Globus pallidus (tissue), 1 donor: ENCODE data around the gene COMMD9.
"Not testable (repeated sequence)": the region's sequence is repeated elsewhere in the genome, so short reads cannot be mapped to it uniquely, and the experiment has no call there.

Source experiments
- DNase-seq: peaks from one replicate; pipeline ENCODE4 v3.0.0-alpha.2; 2015; ENCODE audit warnings: low spot score

COMMD9 gene

DNA sequence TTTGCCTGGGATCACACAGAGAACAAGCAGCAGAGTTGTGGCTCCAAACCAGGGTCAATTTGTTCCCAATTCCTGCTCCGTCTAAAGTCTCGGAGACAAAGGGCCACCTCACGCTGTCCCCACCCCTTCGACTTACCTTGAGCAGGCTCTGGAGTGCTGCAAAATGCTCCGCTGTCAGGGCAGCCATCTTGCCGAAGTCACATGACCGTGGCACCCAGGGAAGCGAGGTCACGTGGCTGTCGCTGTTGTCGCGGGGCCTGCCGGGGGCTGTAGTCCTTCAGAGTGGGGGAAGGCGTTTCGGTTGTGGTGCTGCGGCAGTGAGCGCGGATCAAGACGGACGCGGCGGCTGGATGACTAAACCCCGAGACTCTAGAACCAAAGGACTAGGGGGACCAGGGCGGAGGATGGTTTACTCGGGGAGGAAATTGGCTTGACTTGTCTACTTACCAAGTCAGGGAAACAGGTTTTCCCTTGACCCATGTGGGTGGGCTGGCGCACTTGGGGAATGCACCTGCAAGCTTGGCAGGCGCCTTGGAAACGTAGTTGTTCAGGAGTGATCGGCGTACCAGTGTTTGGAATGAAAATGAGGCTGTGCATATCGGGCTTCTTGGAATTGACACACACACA is at the start of gene COMMD9:
Gene COMMD9 (minus strand): TSS at position 199 of the 627 bp plus-strand sequence. CDS start 12 bp downstream, at position 187.
- peak; percentile 95 for DNase-seq

GRCh38 chr11:36333897-36334296 is 44.7 kb upstream of the COMMD9 start:
- DNase-seq: no peak

- no peak for DNase-seq
Observed at GRCh38 chr11:36333468-36333867, 44.2 kb upstream of the COMMD9 start.

DNA sequence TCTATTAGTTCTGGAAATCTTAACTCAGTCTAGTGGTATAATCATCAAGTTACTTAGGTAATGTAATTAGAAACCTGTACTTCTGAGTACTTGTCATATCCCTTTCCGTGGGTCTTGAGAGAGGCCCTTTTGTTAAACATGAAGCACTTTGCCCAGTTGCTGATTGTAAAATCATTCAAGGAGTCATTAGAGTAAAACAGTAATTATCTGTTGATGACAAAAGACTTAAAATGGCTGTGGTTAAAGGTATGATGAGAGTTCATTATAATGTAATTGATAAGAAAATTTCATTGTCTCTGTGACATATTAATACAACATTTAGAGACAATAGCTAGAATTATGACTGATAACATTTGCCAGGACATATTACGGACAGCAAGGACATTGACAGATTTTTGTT is 41.2 kb upstream of the COMMD9 start:
- DNase-seq: no peak

GRCh38 chr11:36328966-36329673 is 39.9 kb upstream of the COMMD9 start:
- no peak for DNase-seq

- no peak for DNase-seq
Observed at GRCh38 chr11:36326524-36327419, 37.5 kb upstream of the COMMD9 start.

- DNase-seq: not testable (repeated sequence)
Observed at GRCh38 chr11:36325403-36325802, 36.2 kb upstream of the COMMD9 start.

DNA sequence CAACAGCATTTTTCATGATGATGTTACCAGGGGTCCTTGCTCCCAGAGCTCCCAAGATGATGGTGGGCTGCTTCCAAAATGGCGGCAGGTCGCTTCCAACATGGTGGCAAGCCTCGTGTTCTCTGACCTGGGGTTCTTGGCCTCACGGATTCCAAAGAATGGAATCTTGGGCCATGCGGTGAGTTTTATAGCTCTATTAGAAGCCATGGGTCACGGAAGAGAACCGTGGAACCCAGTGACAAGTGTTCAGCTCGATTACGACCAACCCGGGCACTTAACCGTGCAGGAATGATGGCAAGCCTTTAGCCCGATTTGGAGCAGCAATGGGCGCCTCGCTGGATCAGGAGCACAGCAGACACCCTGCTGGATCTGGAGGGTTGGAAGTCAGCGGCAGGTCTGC is 35.7 kb upstream of the COMMD9 start:
- not testable (repeated sequence) for DNase-seq

DNA sequence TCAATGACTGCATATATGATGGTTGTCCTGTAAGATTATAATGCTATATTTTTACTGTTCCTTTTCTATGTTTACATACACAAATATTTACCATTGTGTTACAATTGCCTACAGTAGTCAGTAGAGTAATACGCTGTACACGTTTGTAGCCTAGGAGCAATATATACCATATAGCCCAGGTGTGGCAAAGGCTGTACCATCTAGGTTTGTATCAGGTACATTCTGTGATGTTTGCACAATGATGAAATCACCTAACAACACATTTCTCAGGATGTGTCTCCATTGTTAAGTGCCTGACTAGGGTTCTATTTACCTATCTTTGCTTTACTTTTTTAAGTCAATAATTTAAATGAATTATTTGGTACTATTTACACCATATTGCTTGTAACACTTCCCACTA is 28.8 kb upstream of the COMMD9 start:
- no peak for DNase-seq

DNA sequence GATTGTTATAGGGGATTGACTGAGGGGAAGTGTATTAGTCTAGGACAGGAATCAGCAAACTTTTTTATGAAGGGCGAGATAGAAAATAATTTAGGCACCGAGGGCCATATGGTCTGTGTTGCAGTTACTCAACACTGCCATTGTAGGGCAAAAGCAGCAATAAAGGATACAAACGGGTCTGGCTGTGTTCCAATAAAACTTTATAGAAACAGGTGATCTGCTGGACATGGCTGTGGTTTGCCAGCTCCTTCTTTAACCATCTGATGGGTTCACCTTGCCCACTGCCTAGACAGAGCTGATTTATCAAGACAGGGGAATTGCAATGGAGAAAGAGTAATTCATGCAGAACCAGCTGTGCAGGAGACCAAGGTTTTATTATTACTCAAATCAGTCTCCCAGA is 26.8 kb upstream of the COMMD9 start:
- no peak for DNase-seq

GRCh38 chr11:36314434-36314767 is 25.2 kb upstream of the COMMD9 start:
- DNase-seq: no peak

- DNase-seq: no peak
Observed at GRCh38 chr11:36313750-36314433, 24.7 kb upstream of the COMMD9 start.

GRCh38 chr11:36312611-36313472 is 23.6 kb upstream of the COMMD9 start:
- DNase-seq: no peak

- DNase-seq: no peak
Observed at GRCh38 chr11:36311926-36312595, 22.8 kb upstream of the COMMD9 start.

DNA sequence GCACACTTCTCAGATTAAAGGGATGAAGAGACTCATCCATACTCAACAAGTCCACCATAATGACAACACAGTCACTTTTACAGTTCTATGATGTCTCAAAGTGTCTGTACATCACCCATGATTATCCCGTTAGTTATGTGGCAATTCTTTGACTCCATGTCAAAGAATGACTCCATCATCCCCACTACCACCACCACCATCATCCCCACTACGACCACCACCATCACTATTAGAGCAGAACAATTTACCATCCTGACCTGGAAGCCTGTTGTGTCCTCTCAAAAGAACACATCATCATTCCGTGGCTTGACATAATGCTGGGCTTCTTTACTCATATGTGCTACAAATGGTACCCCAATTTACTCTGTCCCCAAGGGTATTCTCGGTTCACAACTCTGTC is 20.6 kb upstream of the COMMD9 start:
- DNase-seq: no peak

GRCh38 chr11:36308577-36308976 is 19.4 kb upstream of the COMMD9 start:
- DNase-seq: no peak

DNA sequence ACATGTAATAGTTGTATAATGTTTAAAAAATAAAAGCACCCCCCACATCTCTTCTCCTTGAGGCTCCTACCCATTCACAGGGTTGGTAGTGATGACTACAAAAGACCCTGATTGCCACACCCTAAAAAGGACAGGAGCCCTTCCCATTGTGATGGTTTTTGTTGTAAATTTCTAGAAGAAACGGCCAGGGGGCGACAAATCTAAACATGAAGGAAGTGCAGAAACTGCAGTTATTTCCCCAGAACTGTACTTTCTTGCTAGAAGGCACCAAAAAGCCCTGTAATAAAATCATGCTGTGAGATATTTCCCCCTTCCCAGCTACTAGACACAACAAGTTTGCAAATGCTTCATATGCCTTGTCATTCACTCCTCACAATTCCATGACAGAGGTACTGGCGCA is 17.7 kb upstream of the COMMD9 start:
- DNase-seq: no peak

DNA sequence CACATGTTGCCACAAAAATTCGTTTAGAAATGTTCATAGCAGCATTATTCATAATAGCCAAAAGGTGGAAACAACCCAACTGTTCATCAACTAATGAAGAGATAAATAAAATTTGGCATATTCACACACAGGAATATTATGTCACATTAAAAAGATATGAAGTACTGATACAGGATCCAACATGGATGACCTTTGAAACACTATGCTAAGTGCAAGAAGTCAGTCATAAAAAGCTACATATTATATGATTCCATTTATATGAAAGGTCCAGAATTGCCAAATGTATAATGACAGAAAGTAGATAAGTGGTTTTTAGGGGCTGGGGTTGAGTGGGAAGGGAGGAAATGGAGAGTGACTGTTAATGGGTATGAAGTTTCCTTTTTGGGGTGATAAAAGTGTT is 15.8 kb upstream of the COMMD9 start:
- no peak for DNase-seq

DNA sequence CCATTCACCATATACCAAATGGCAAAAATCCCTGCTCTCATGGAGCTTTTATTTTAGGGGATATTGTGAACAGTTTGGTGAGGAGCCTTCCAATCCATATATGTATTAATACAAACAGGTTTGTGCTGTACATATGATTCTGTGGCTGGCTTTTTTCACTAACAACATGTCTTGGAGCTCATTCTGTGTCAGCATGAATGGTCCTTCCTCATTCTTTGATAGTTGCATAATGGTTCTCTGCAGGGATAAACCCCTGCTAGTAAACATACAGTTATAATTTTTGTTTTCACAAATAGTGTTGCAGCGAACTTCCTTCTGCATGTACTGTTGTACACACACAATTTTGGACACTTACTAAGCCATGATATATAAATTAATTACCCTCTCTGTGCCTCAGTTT is 15.1 kb upstream of the COMMD9 start:
- DNase-seq: no peak

- peak; percentile 79 for DNase-seq
Observed at GRCh38 chr11:36300650-36301049, 11.4 kb upstream of the COMMD9 start.
